HCT116 (cell line): ENCODE measurements around the gene MSI2. TPM values are rescaled to one million over a fixed set of nuclear protein-coding genes. Genes with fewer than 3 reads are reported as not detected.

Experiments used
- ATAC-seq: fragments of 200-7000 bp; cut with Tn5 transposase; 2 replicates; pipeline ENCODE4 v1.9.1; 2020; ENCODE audit warnings: mild to moderate bottlenecking, moderate library complexity
- BruUV-seq: library from RNA; stranded (reverse); fragments of 400-500 nt; replicated peaks from 2 replicates; lab custom pipeline; 2021; lab: Mats Ljungman, UMichigan
- CTCF ChIA-PET: fragments of 300-600 bp; sonication (Branson Sonifier 250); formaldehyde crosslinking; loops from one replicate; lab custom pipeline; 2021; ENCODE audit warnings: antibody characterized with exemption; lab: Charles Lee
- POLR2A ChIA-PET: fragments of 300-600, 350-600 bp; sonication (Branson Sonifier 250); formaldehyde crosslinking; loops from one replicate; lab custom pipeline; 2021; ENCODE audit warnings: antibody characterized with exemption; lab: Charles Lee
- RAD21 ChIA-PET, 2 experiments: fragments of 300-600 bp; sonication (Branson Sonifier 250); formaldehyde crosslinking; loops; one replicate each; lab custom pipeline; 2023; ENCODE audit warnings: low total read pairs in 2 of 2; ENCODE audit not compliant: uncharacterized antibody in 2 of 2, unreplicated experiment in 2 of 2, low non-redundant PET in 1 of 2; lab: Charles Lee
- DNase-seq: peaks from one replicate; pipeline ENCODE4 v3.0.0-alpha.2; 2010; ENCODE audit warnings: low read depth, low spot score
- H2AFZ ChIP-seq: fragments of 200-600 bp; shearing (Covaris generic), sonication (generic); 2 replicates; pipeline ENCODE4 v1.6.1; 2017; ENCODE audit warnings: low read depth, mixed run types, mixed read lengths, antibody characterized with exemption, low read length; ENCODE audit not compliant: poor library complexity, severe bottlenecking
- H3K27ac ChIP-seq: 2 replicates; pipeline ENCODE4 v1.5.1; 2012; ENCODE audit warnings: low read depth, low read length
- H3K27me3 ChIP-seq: fragments of 200-600 bp; sonication (generic); 2 replicates; pipeline ENCODE4 v1.6.1; 2016; ENCODE audit warnings: mixed run types, low read length, mixed read lengths; ENCODE audit not compliant: insufficient read depth
- H3K36me3 ChIP-seq, 2 experiments: fragments of 200-500 bp in 1 of 2; fragments of 200-600 bp in 1 of 2; sonication (Bioruptor generic) in 1 of 2; sonication (generic) in 1 of 2; 2 replicates each; pipeline versions ENCODE4 v1.5.1 to v1.6.1; 2014 to 2016; ENCODE audit warnings: low read length in 2 of 2, inconsistent platforms in 1 of 2, mixed read lengths in 1 of 2, mixed run types in 1 of 2; ENCODE audit not compliant: insufficient read depth in 2 of 2, control insufficient read depth in 1 of 2
- H3K4me1 ChIP-seq, 2 experiments: fragments of 200-600 bp in 1 of 2; sonication (generic) in 1 of 2; 2 replicates each; pipeline versions ENCODE4 v1.5.1 to v1.6.1; 2012 to 2017; ENCODE audit warnings: low read length in 2 of 2, inconsistent platforms in 1 of 2, mild to moderate bottlenecking in 1 of 2, mixed read lengths in 1 of 2, mixed run types in 1 of 2, moderate library complexity in 1 of 2; ENCODE audit not compliant: insufficient read depth in 2 of 2, control insufficient read depth in 1 of 2
- H3K4me2 ChIP-seq: fragments of 200-600 bp; sonication (generic); 2 replicates; pipeline ENCODE4 v1.6.1; 2017; ENCODE audit warnings: mixed run types, low read length, mixed read lengths
- H3K4me3 ChIP-seq, 2 experiments: fragments of 200-600 bp in 1 of 2; sonication (generic) in 1 of 2; replicated peaks in 1 of 2; 2 replicates each; pipeline ENCODE4 v1.5.1; 2011 to 2016; ENCODE audit warnings: low read length in 2 of 2, control low read depth in 1 of 2, low read depth in 1 of 2, mild to moderate bottlenecking in 1 of 2, mixed read lengths in 1 of 2, mixed run types in 1 of 2
- H3K79me2 ChIP-seq: fragments of 200-600 bp; sonication (generic); 2 replicates; pipeline ENCODE4 v1.6.1; 2017; ENCODE audit warnings: mild to moderate bottlenecking, mixed run types, low read length, moderate library complexity, mixed read lengths; ENCODE audit not compliant: insufficient read depth
- H3K9ac ChIP-seq: fragments of 200-600 bp; sonication (generic); 2 replicates; pipeline ENCODE4 v1.6.1; 2016; ENCODE audit warnings: low read length, mixed read lengths
- H3K9me2 ChIP-seq: fragments of 200-600 bp; sonication (generic), shearing (Covaris generic); 2 replicates; pipeline ENCODE4 v1.6.1; 2017; ENCODE audit warnings: mixed run types, mild to moderate bottlenecking, moderate library complexity; ENCODE audit not compliant: insufficient read depth
- H3K9me3 ChIP-seq, 2 experiments: fragments of 200-500 bp in 1 of 2; fragments of 200-600 bp in 1 of 2; sonication (Bioruptor generic) in 1 of 2; sonication (generic) in 1 of 2; 2 replicates each; pipeline ENCODE4 v1.6.1; 2014 to 2017; ENCODE audit warnings: low read length in 2 of 2, mixed read lengths in 2 of 2, inconsistent platforms in 1 of 2, low read depth in 1 of 2, mild to moderate bottlenecking in 1 of 2, mixed run types in 1 of 2, moderate library complexity in 1 of 2; ENCODE audit not compliant: control insufficient read depth in 1 of 2, insufficient read depth in 1 of 2
- H4K20me1 ChIP-seq: fragments of 200-600 bp; sonication (generic), shearing (Covaris generic); 2 replicates; pipeline ENCODE4 v1.6.1; 2017; ENCODE audit warnings: mixed run types, mild to moderate bottlenecking, moderate library complexity; ENCODE audit not compliant: insufficient read depth
- CBX3 ChIP-seq: IDR thresholded peaks from 2 replicates; pipeline ENCODE4 v1.6.1; 2012; ENCODE audit warnings: low read depth
- CTCF ChIP-seq, 3 experiments: fragments of 200-600 bp in 1 of 3; sonication (generic) in 1 of 3; IDR thresholded peaks in 2 of 3; conservative IDR thresholded peaks in 1 of 3; 2 replicates each; pipeline ENCODE4 v1.5.1; 2012 to 2017; ENCODE audit warnings: low read depth in 2 of 3, low read length in 2 of 3, antibody characterized with exemption in 1 of 3, borderline replicate concordance in 1 of 3, control low read depth in 1 of 3, mild to moderate bottlenecking in 1 of 3, mixed read lengths in 1 of 3, mixed run types in 1 of 3, moderate library complexity in 1 of 3; ENCODE audit not compliant: insufficient read depth in 1 of 3
- EGR1 ChIP-seq: IDR thresholded peaks from 2 replicates; pipeline ENCODE4 v1.6.1; 2012; ENCODE audit warnings: low read depth
- ELF1 ChIP-seq: IDR thresholded peaks from 2 replicates; pipeline ENCODE4 v1.6.1; 2012; ENCODE audit warnings: low read depth, borderline replicate concordance
- EZH2phosphoT487 ChIP-seq: fragments of 200-600 bp; IDR thresholded peaks from 2 replicates; pipeline ENCODE4 v1.6.1; 2018; ENCODE audit warnings: antibody characterized with exemption, borderline replicate concordance
- JUND ChIP-seq: IDR thresholded peaks from 2 replicates; pipeline ENCODE4 v1.6.1; 2012
- RAD21 ChIP-seq: IDR thresholded peaks from 2 replicates; pipeline ENCODE4 v1.6.1; 2012; ENCODE audit warnings: low read depth, mild to moderate bottlenecking
- SRF ChIP-seq: IDR thresholded peaks from 2 replicates; pipeline ENCODE4 v1.6.1; 2012; ENCODE audit warnings: low read depth
- ZFX ChIP-seq: fragments of 450-650 bp; IDR thresholded peaks from 2 replicates; pipeline ENCODE4 v1.6.1; 2017
- intact Hi-C: fragments of 100-400 bp; cut with micrococcal nuclease; formaldehyde crosslinking; loops from 2 replicates; pipeline ENCODE4 v1.10.0; 2022
- total RNA-seq: library from RNA; stranded (reverse); gene quantifications from one replicate; pipeline ENCODE4 v1.2.1, GENCODE V29; 2021; ENCODE audit not compliant: unreplicated experiment
- TF ChIP-seq, protein P1 (sequence below): IDR thresholded peaks from 2 replicates; pipeline ENCODE4 v1.6.1; 2012; ENCODE audit warnings: low read depth
- TF ChIP-seq, protein P2 (sequence below): IDR thresholded peaks from 2 replicates; pipeline ENCODE4 v1.6.1; 2011; ENCODE audit warnings: mild to moderate bottlenecking, low read length, moderate library complexity; ENCODE audit not compliant: insufficient replicate concordance; ENCODE audit errors: extremely low read depth

Gene MSI2
- total RNA-seq, 1 experiment from 2014 or later, result 137 TPM

DNA sequence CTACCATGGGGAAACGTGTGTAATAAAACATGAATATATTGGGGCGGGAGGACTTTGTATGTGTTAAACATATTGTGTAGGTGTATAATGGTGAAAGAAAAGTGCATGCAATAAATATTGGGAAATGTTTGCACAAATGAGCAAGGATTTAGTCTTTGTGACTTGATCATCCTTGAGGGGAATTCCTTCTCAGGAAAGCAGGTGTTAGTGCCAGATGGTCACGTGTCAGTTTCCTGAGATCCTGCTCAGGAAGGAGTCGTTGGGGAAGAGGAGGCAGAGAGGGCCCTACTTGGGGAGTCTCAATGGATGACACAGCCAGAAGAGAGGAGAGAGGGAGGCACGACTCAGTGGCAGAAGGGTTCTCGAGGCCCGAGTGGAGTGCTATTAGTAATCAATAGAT lies 53.2 kb downstream of the MSI2 start:
- CTCF ChIA-PET, result interaction anchor here (1.9 kb wide), 1 partner anchor 66 kb away, joined by 5 read pairs; no protein-coding TSS in a partner anchor
- no peak overlapping the region for H3K27ac ChIP-seq
- intact Hi-C loops, result no loop called here

More for the DNA sequence above, 53.2 kb downstream of the MSI2 start:
- peaks cover 16 to 19% of the 10 kb centered on the region in 2 experiments; a peak in 3 of 4 replicates for H3K4me1 ChIP-seq
- H3K4me2 ChIP-seq, result no peak overlapping the region
- no peak for ATAC-seq
- H3K27me3 ChIP-seq, result no peaks in the 10 kb centered on the region
- H3K9me3 ChIP-seq, result no peaks in the 10 kb centered on the region
- H3K79me2 ChIP-seq, result peaks cover 19% of the 10 kb centered on the region; the same call in 1 of the 2 replicates
- H3K9ac ChIP-seq, result no peak overlapping the region
- H2AFZ ChIP-seq, result no peak overlapping the region
- no peak for DNase-seq
- no peak overlapping the region for H3K4me3 ChIP-seq
- RAD21 ChIA-PET, result no interaction called here
- no peaks in the 10 kb centered on the region for H4K20me1 ChIP-seq
- peaks cover 3 to 4% of the 10 kb centered on the region in 2 experiments; a peak in 2 of 4 replicates for H3K36me3 ChIP-seq
- POLR2A ChIA-PET, result no interaction called here
- no peaks in the 10 kb centered on the region for H3K9me2 ChIP-seq
- BruUV-seq, result no TSS peak
- no peak for TF ChIP-seq JUND
- TF ChIP-seq RAD21, result no peak
- TF ChIP-seq, protein P1, sequence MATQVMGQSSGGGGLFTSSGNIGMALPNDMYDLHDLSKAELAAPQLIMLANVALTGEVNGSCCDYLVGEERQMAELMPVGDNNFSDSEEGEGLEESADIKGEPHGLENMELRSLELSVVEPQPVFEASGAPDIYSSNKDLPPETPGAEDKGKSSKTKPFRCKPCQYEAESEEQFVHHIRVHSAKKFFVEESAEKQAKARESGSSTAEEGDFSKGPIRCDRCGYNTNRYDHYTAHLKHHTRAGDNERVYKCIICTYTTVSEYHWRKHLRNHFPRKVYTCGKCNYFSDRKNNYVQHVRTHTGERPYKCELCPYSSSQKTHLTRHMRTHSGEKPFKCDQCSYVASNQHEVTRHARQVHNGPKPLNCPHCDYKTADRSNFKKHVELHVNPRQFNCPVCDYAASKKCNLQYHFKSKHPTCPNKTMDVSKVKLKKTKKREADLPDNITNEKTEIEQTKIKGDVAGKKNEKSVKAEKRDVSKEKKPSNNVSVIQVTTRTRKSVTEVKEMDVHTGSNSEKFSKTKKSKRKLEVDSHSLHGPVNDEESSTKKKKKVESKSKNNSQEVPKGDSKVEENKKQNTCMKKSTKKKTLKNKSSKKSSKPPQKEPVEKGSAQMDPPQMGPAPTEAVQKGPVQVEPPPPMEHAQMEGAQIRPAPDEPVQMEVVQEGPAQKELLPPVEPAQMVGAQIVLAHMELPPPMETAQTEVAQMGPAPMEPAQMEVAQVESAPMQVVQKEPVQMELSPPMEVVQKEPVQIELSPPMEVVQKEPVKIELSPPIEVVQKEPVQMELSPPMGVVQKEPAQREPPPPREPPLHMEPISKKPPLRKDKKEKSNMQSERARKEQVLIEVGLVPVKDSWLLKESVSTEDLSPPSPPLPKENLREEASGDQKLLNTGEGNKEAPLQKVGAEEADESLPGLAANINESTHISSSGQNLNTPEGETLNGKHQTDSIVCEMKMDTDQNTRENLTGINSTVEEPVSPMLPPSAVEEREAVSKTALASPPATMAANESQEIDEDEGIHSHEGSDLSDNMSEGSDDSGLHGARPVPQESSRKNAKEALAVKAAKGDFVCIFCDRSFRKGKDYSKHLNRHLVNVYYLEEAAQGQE, result no peak
- no peak for TF ChIP-seq EGR1
- no peak for TF ChIP-seq EZH2phosphoT487
- TF ChIP-seq CTCF (IDR thresholded peaks at IDR 0.05 in 2 of 3, conservative IDR thresholded peaks at IDR 0.05 in 1 of 3; ENCODE audit: borderline replicate concordance in 1 of 3, insufficient read depth in 1 of 3, low read depth in 2 of 3, low read length in 2 of 3), result no peak
- TF ChIP-seq, protein P2, sequence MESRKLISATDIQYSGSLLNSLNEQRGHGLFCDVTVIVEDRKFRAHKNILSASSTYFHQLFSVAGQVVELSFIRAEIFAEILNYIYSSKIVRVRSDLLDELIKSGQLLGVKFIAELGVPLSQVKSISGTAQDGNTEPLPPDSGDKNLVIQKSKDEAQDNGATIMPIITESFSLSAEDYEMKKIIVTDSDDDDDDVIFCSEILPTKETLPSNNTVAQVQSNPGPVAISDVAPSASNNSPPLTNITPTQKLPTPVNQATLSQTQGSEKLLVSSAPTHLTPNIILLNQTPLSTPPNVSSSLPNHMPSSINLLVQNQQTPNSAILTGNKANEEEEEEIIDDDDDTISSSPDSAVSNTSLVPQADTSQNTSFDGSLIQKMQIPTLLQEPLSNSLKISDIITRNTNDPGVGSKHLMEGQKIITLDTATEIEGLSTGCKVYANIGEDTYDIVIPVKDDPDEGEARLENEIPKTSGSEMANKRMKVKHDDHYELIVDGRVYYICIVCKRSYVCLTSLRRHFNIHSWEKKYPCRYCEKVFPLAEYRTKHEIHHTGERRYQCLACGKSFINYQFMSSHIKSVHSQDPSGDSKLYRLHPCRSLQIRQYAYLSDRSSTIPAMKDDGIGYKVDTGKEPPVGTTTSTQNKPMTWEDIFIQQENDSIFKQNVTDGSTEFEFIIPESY, result no peak
- no peak for TF ChIP-seq SRF
- no peak for TF ChIP-seq ZFX
- no peak for TF ChIP-seq ELF1
- no peak for TF ChIP-seq CBX3
